Activated CD8-positive, alpha-beta T cell treated with anti-CD3 and anti-CD28 coated beads for 36 hours (primary cell): Measurements from ENCODE around the gene IFT81. TPM values are rescaled to one million over a fixed set of nuclear protein-coding genes. Genes with fewer than 3 reads are reported as not detected.

Experiments used
- ATAC-seq: fragments of 200-7000 bp; cut with Tn5 transposase; one replicate; pipeline ENCODE4 v1.10.0; 2021; ENCODE audit warnings: mild to moderate bottlenecking, moderate library complexity
- CTCF ChIA-PET: fragments of 350-600 bp; sonication (Branson Sonifier 250); formaldehyde crosslinking; loops from one replicate; lab custom pipeline; 2021; ENCODE audit warnings: antibody characterized with exemption; lab: Charles Lee
- POLR2A ChIA-PET: fragments of 350-600 bp; sonication (Branson Sonifier 250); formaldehyde crosslinking; loops from one replicate; lab custom pipeline; 2021; ENCODE audit warnings: antibody characterized with exemption; lab: Charles Lee
- DNase-seq: peaks from one replicate; pipeline ENCODE4 v3.0.0-alpha.2; 2020
- H3K27ac Mint-ChIP-seq: one replicate; pipeline ENCODE4 v1.8.0; 2021; ENCODE audit warnings: mild to moderate bottlenecking, mixed read lengths
- H3K27me3 Mint-ChIP-seq: one replicate; pipeline ENCODE4 v1.8.0; 2021; ENCODE audit warnings: mixed read lengths
- H3K36me3 Mint-ChIP-seq: one replicate; pipeline ENCODE4 v1.8.0; 2021; ENCODE audit warnings: low read depth, mixed read lengths
- H3K4me1 Mint-ChIP-seq: one replicate; pipeline ENCODE4 v1.8.0; 2021; ENCODE audit warnings: low read depth, mixed read lengths
- H3K4me3 Mint-ChIP-seq: one replicate; pipeline ENCODE4 v1.8.0; 2021; ENCODE audit warnings: mild to moderate bottlenecking, moderate library complexity, mixed read lengths
- H3K9me3 Mint-ChIP-seq: one replicate; pipeline ENCODE4 v1.8.0; 2021; ENCODE audit warnings: mixed read lengths
- CTCF ChIP-seq: fragments of 200-600 bp; IDR thresholded peaks from one replicate; pipeline ENCODE4 v1.8.0; 2022; ENCODE audit warnings: antibody characterized with exemption, mild to moderate bottlenecking
- intact Hi-C: fragments of 100-400 bp; cut with micrococcal nuclease; formaldehyde crosslinking; loops from one replicate; pipeline ENCODE4 v1.10.0; 2022
- total RNA-seq, 2 experiments: library from RNA; stranded (reverse); gene quantifications; one replicate each; pipeline ENCODE4 v1.2.3, GENCODE V29; 2021

Gene IFT81
- total RNA-seq, 2 experiments from 2014 or later, result 1.8 to 2.8 TPM

DNA sequence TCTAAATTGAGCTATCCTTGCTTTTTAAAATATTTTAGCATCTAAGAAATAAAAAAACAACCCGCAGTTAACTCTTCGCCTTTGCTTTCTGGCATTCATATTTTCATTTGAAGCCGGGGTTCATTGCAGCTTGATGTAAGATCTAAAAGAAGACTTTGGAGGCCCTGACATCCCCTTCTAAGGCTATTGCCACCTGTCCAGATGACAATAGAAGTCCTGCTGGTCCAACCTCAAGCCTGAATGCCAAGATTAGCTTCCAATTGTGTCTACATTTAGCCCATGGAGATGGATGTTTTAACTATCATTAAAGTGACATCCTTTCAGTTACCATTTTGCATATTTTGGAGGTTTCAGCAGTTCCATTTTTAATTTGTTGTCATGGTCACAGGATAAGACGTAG lies 105.3 kb downstream of the IFT81 start:
- Mint-ChIP-seq H3K4me3 (no peak overlapping the region), H3K27me3 (no peaks in the 10 kb centered on the region), H3K4me1 (no peaks in the 10 kb centered on the region), H3K36me3 (no peaks in the 10 kb centered on the region), H3K9me3 (no peaks in the 10 kb centered on the region), H3K27ac (no peak overlapping the region)
- CTCF ChIA-PET, result interaction anchor here (0.9 kb wide), 1 partner anchor 55 kb away, joined by 3 read pairs; no protein-coding TSS in a partner anchor
- POLR2A ChIA-PET, result interaction anchor here (0.5 kb wide), 1 partner anchor 213 kb away, joined by 3 read pairs; no protein-coding TSS in a partner anchor
- intact Hi-C loops, result no loop called here
- DNase-seq (no peak), ATAC-seq (no peak)
- no peak for TF ChIP-seq CTCF

- Mint-ChIP-seq H3K4me1 (peaks cover 2% of the 10 kb centered on the region), H3K9me3 (no peaks in the 10 kb centered on the region), H3K36me3 (no peaks in the 10 kb centered on the region), H3K27me3 (no peaks in the 10 kb centered on the region), H3K27ac (no peak overlapping the region), H3K4me3 (no peak overlapping the region)
- intact Hi-C loops, result no loop called here
- DNase-seq, result no peak
- ChIA-PET POLR2A (no interaction called here), CTCF (no interaction called here)
- no peak for ATAC-seq
- TF ChIP-seq CTCF, result no peak
These were observed 106.5 kb downstream of the IFT81 start for GRCh38 chr12:110230655-110231054.

- Mint-ChIP-seq H3K9me3 (no peaks in the 10 kb centered on the region), H3K4me1 (peaks cover 2% of the 10 kb centered on the region), H3K36me3 (no peaks in the 10 kb centered on the region), H3K27me3 (no peaks in the 10 kb centered on the region), H3K27ac (no peak overlapping the region), H3K4me3 (no peak overlapping the region)
- no peak for TF ChIP-seq CTCF
- no peak for ATAC-seq
- ChIA-PET POLR2A (interaction anchor here (0.6 kb wide), 1 partner anchor 929 kb away, joined by 3 read pairs; no protein-coding TSS in a partner anchor), CTCF (interaction anchor here (0.7 kb wide), 1 partner anchor 9 kb away, joined by 3 read pairs; no protein-coding TSS in a partner anchor)
- no peak for DNase-seq
- intact Hi-C loops, result no loop called here
These were observed 109.2 kb downstream of the IFT81 start for GRCh38 chr12:110233212-110233903.

- intact Hi-C loops, result no loop called here
- no peak overlapping the region for H3K4me3 Mint-ChIP-seq
- no peak for ATAC-seq
- TF ChIP-seq CTCF, result no peak
- H3K4me1 Mint-ChIP-seq, result peaks cover 2% of the 10 kb centered on the region
- no peaks in the 10 kb centered on the region for H3K36me3 Mint-ChIP-seq
- no peak for DNase-seq
- POLR2A ChIA-PET, result no interaction called here
- no peak overlapping the region for H3K27ac Mint-ChIP-seq
- peaks cover 3% of the 10 kb centered on the region for H3K27me3 Mint-ChIP-seq
- no peaks in the 10 kb centered on the region for H3K9me3 Mint-ChIP-seq
- CTCF ChIA-PET, result no interaction called here
These were observed 110.2 kb downstream of the IFT81 start for GRCh38 chr12:110234331-110234751.

- no peaks in the 10 kb centered on the region for H3K36me3 Mint-ChIP-seq
- H3K4me3 Mint-ChIP-seq, result no peak overlapping the region
- POLR2A ChIA-PET, result no interaction called here
- no peak overlapping the region for H3K27ac Mint-ChIP-seq
- intact Hi-C loops, result no loop called here
- no peaks in the 10 kb centered on the region for H3K9me3 Mint-ChIP-seq
- peaks cover 2% of the 10 kb centered on the region for H3K4me1 Mint-ChIP-seq
- ATAC-seq (no peak), DNase-seq (no peak)
- CTCF ChIA-PET, result no interaction called here
- peaks cover 3% of the 10 kb centered on the region for H3K27me3 Mint-ChIP-seq
- no peak for TF ChIP-seq CTCF
These were observed 110.6 kb downstream of the IFT81 start for GRCh38 chr12:110234755-110235154.
